PC-9 (cell line): ENCODE results near the gene DLG2.

Experiments used
- EZH2 ChIP-seq: fragments of 200-600 bp; sonication (generic); IDR thresholded peaks from 2 replicates; pipeline ENCODE4 v1.8.0; 2017; ENCODE audit warnings: antibody characterized with exemption, low read depth
- TF ChIP-seq, protein P1 (sequence below): fragments of 200-600 bp; sonication (generic); conservative IDR thresholded peaks from 2 replicates; pipeline ENCODE4 v1.6.1; 2017; ENCODE audit warnings: mixed run types, antibody characterized with exemption, mild to moderate bottlenecking, moderate library complexity

- TF ChIP-seq, protein P1, sequence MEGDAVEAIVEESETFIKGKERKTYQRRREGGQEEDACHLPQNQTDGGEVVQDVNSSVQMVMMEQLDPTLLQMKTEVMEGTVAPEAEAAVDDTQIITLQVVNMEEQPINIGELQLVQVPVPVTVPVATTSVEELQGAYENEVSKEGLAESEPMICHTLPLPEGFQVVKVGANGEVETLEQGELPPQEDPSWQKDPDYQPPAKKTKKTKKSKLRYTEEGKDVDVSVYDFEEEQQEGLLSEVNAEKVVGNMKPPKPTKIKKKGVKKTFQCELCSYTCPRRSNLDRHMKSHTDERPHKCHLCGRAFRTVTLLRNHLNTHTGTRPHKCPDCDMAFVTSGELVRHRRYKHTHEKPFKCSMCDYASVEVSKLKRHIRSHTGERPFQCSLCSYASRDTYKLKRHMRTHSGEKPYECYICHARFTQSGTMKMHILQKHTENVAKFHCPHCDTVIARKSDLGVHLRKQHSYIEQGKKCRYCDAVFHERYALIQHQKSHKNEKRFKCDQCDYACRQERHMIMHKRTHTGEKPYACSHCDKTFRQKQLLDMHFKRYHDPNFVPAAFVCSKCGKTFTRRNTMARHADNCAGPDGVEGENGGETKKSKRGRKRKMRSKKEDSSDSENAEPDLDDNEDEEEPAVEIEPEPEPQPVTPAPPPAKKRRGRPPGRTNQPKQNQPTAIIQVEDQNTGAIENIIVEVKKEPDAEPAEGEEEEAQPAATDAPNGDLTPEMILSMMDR = no peak
- no peak for TF ChIP-seq EZH2
Observed at GRCh38 chr11:84536456-84536855, 1090.7 kb downstream of the DLG2 start.
